Sigmoid colon (tissue), 4 donors: ENCODE data around the gene MCTP1.

ENCODE experiments used
- POLR2AphosphoS5 ChIP-seq, 4 donors: sonication (generic); formaldehyde crosslinking; IDR thresholded peaks; one replicate each; pipeline ENCODE4 v1.6.1; 2017; ENCODE audit warnings: antibody characterized with exemption in 4 of 4
- TF ChIP-seq, protein P1 (sequence below), 4 experiments: fragments of 450-650 bp in 3 of 4; fragments of 200-600 bp in 1 of 4; IDR thresholded peaks; one replicate each; pipeline ENCODE4 v1.5.1; 2016 to 2019; ENCODE audit warnings: antibody characterized with exemption in 4 of 4, mild to moderate bottlenecking in 3 of 4, moderate library complexity in 2 of 4

DNA sequence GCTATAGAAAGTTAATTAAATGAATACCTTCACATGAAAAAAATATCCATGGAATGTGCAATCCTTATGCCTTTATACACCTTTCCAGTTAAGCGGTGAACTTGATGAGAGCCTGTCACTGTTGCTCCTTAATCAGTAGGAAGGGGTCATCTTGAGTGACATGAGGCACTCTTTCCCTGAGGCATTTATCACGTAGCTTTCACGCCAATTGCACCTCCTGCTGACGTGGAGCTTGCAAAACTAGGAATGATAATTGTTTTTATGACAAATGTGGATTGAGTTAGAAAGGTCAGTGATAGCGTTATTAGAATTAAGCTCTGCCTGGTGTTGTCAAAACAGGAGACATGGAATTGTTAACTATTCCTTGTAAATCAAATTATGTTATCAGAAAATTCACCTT lies 586.7 kb downstream of the MCTP1 start:
- TF ChIP-seq, protein P1, sequence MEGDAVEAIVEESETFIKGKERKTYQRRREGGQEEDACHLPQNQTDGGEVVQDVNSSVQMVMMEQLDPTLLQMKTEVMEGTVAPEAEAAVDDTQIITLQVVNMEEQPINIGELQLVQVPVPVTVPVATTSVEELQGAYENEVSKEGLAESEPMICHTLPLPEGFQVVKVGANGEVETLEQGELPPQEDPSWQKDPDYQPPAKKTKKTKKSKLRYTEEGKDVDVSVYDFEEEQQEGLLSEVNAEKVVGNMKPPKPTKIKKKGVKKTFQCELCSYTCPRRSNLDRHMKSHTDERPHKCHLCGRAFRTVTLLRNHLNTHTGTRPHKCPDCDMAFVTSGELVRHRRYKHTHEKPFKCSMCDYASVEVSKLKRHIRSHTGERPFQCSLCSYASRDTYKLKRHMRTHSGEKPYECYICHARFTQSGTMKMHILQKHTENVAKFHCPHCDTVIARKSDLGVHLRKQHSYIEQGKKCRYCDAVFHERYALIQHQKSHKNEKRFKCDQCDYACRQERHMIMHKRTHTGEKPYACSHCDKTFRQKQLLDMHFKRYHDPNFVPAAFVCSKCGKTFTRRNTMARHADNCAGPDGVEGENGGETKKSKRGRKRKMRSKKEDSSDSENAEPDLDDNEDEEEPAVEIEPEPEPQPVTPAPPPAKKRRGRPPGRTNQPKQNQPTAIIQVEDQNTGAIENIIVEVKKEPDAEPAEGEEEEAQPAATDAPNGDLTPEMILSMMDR (IDR thresholded peaks at IDR 0.05) = no peak
- TF ChIP-seq POLR2AphosphoS5 (IDR thresholded peaks at IDR 0.05) = no peak
